Kidney (tissue), 14 donors: ENCODE data around the gene CEMIP. TPM values are rescaled to one million over a fixed set of nuclear protein-coding genes. Genes with fewer than 3 reads are reported as not detected.

Source experiments
- DNase-seq, 5 donors: peaks; one replicate each; pipeline ENCODE4 v3.0.0-alpha.2; 2013 to 2020
- FAIRE-seq: peaks from 2 replicates; lab custom pipeline; 2012; peaks lifted over from hg19 to GRCh38; lab: Jason Lieb, UNC
- H3K27ac ChIP-seq, 2 donors: one replicate each; pipeline ENCODE4 v1.7.0; 2013; ENCODE audit warnings: low read depth in 2 of 2, low read length in 2 of 2, inconsistent platforms in 1 of 2
- H3K27me3 ChIP-seq: one replicate; pipeline ENCODE4 v1.7.1; 2013; ENCODE audit warnings: low read length, inconsistent platforms; ENCODE audit not compliant: control insufficient read depth, insufficient read depth
- H3K36me3 ChIP-seq, 3 donors: one replicate each; pipeline versions ENCODE4 v1.7.0 to v1.7.1; 2013; ENCODE audit warnings: low read length in 3 of 3, control low read depth in 1 of 3, inconsistent platforms in 1 of 3; ENCODE audit not compliant: insufficient read depth in 3 of 3, control insufficient read depth in 2 of 3
- H3K4me1 ChIP-seq, 3 donors: one replicate each; pipeline versions ENCODE4 v1.7.0 to v1.7.1; 2013; ENCODE audit warnings: low read length in 3 of 3, inconsistent platforms in 1 of 3, low read depth in 1 of 3; ENCODE audit not compliant: control insufficient read depth in 2 of 3, insufficient read depth in 2 of 3
- H3K4me3 ChIP-seq, 3 donors: one replicate each; pipeline versions ENCODE4 v1.7.0 to v1.8.1; 2013; ENCODE audit warnings: low read length in 3 of 3, control low read depth in 1 of 3, inconsistent platforms in 1 of 3
- H3K9ac ChIP-seq, 3 donors: one replicate each; pipeline versions ENCODE4 v1.7.0 to v1.7.1; 2013; ENCODE audit warnings: low read length in 3 of 3, control low read depth in 1 of 3, inconsistent platforms in 1 of 3
- H3K9me3 ChIP-seq, 3 donors: one replicate each; pipeline versions ENCODE4 v1.7.0 to v1.7.1; 2013; ENCODE audit warnings: low read length in 3 of 3, control low read depth in 1 of 3, inconsistent platforms in 1 of 3; ENCODE audit not compliant: control insufficient read depth in 2 of 3, insufficient read depth in 1 of 3
- intact Hi-C: fragments of 100-400 bp; cut with DNase I; formaldehyde crosslinking; loops from one replicate; pipeline ENCODE4 v1.11.1; 2022
- polyA plus RNA-seq: library from polyadenylated mRNA; stranded (reverse); fragments of 350-450 nt; fragmentation: Illumina TruSeq; extraction: RNeasy Lipid Tissue Mini Kit (QIAGEN cat#74804); gene quantifications from one replicate; pipeline ENCODE4 v1.2.3, GENCODE V29; 2014; ENCODE audit warnings: low read depth, low replicate concordance; ENCODE audit not compliant: insufficient read depth
- total RNA-seq: library from RNA; stranded (reverse); fragmentation: NEBNext Ultra II Directional; extraction: Animal tissue kit (Norgen Biotek cat#: 25700); gene quantifications from one replicate; pipeline ENCODE4 v1.2.1, GENCODE V29; 2021
- TF ChIP-seq, protein P1 (sequence below): IDR thresholded peaks from 3 replicates; pipeline ENCODE4 v1.5.1; 2012; ENCODE audit warnings: mild to moderate bottlenecking, moderate library complexity, borderline replicate concordance; ENCODE audit not compliant: insufficient read depth; ENCODE audit errors: extremely low read depth
- donor health status: control.
- donor health status: control.
- donor health status: control.
- donor health status: control.
- donor health status: control.
- donor health status: DM: yes; HTN: yes; CAD: no.
- donor health status: Normal renal cell carcinoma (clear cell type).

The CEMIP gene
- total and polyA plus RNA-seq, 2 donors from 2014 or later, result 0.11 to 0.57 TPM

DNA sequence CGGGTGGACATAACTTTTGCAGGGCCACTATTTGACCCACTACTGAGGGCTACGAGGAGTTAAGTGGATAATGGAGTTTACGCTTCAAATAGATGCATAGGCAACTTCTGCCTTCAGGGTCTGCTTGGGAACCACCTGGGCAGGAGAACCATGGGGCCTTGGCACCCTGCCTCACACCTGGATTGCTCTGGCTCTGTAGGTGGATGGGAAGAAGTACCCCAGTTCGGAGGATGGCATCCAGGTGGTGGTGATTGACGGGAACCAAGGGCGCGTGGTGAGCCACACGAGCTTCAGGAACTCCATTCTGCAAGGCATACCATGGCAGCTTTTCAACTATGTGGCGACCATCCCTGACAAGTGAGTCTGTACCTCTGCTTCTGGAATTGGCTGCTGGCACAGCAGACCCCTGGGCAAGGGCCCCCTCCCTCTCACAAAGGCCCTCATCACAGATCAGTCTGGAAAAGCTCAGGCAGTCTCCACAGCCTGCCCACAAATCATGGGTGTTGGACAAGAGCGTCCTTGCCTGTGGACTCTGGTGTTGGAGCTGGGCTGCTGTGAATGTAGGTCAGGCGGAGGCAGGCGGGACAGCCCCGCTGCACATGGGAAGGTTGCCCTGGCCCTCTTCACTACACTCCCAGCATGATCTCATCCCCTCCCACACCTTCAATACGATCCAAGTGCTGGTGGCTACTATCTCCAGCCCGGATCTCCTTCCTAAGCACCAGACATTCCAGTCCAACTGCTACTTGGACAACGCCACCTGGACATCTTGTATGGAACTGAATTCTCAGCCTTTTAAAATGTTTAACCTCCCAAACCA lies 163.8 kb downstream of the CEMIP start:
- peaks cover 0 to 22% (median 19%) of the 10 kb centered on the region in 3 donors for H3K36me3 ChIP-seq
- H3K9me3 ChIP-seq, result no peaks in the 10 kb centered on the region
- H3K4me1 ChIP-seq, result no peaks in the 10 kb centered on the region
- H3K27ac ChIP-seq, result no peak overlapping the region
- no peak overlapping the region for H3K4me3 ChIP-seq
- no peak overlapping the region for H3K9ac ChIP-seq
- H3K27me3 ChIP-seq, result no peaks in the 10 kb centered on the region
- DNase-seq (peak in 1 of 5 donors; percentile 4), FAIRE-seq (no peak)
- intact Hi-C loops, result no loop called here
- TF ChIP-seq, protein P1, sequence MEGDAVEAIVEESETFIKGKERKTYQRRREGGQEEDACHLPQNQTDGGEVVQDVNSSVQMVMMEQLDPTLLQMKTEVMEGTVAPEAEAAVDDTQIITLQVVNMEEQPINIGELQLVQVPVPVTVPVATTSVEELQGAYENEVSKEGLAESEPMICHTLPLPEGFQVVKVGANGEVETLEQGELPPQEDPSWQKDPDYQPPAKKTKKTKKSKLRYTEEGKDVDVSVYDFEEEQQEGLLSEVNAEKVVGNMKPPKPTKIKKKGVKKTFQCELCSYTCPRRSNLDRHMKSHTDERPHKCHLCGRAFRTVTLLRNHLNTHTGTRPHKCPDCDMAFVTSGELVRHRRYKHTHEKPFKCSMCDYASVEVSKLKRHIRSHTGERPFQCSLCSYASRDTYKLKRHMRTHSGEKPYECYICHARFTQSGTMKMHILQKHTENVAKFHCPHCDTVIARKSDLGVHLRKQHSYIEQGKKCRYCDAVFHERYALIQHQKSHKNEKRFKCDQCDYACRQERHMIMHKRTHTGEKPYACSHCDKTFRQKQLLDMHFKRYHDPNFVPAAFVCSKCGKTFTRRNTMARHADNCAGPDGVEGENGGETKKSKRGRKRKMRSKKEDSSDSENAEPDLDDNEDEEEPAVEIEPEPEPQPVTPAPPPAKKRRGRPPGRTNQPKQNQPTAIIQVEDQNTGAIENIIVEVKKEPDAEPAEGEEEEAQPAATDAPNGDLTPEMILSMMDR, result no peak

GRCh38 chr15:80944818-80945217 lies 165.6 kb downstream of the CEMIP start:
- H3K9me3 ChIP-seq, result no peaks in the 10 kb centered on the region
- no peak for DNase-seq
- H3K4me1 ChIP-seq, result no peaks in the 10 kb centered on the region
- TF ChIP-seq, protein P1, result no peak
- H3K27me3 ChIP-seq, result no peaks in the 10 kb centered on the region
- H3K36me3 ChIP-seq, result peaks cover 0 to 29% (median 29%) of the 10 kb centered on the region in 3 donors
- no peak overlapping the region for H3K9ac ChIP-seq
- H3K27ac ChIP-seq, result no peak overlapping the region
- intact Hi-C loops, result no loop called here
- no peak for FAIRE-seq
- H3K4me3 ChIP-seq, result no peak overlapping the region

GRCh38 chr15:80945605-80946004 lies 166.4 kb downstream of the CEMIP start:
- peaks cover 0 to 32% (median 30%) of the 10 kb centered on the region in 3 donors for H3K36me3 ChIP-seq
- H3K4me3 ChIP-seq, result no peak overlapping the region
- no peaks in the 10 kb centered on the region for H3K27me3 ChIP-seq
- no peaks in the 10 kb centered on the region for H3K9me3 ChIP-seq
- intact Hi-C loops, result no loop called here
- no peak overlapping the region for H3K9ac ChIP-seq
- H3K4me1 ChIP-seq, result no peaks in the 10 kb centered on the region
- FAIRE-seq (no peak), DNase-seq (no peak)
- TF ChIP-seq, protein P1, result no peak
- no peak overlapping the region for H3K27ac ChIP-seq
